Endothelial cell of umbilical vein (primary cell): ENCODE results near the gene ARFIP1.

Experiments used
- EZH2 ChIP-seq: IDR thresholded peaks from 2 replicates; pipeline ENCODE4 v1.6.1; 2012; ENCODE audit warnings: borderline replicate concordance, low read depth, mild to moderate bottlenecking, moderate library complexity, low read length, inconsistent platforms; ENCODE audit not compliant: severe bottlenecking
- MYC ChIP-seq: IDR thresholded peaks from one replicate; pipeline ENCODE4 v1.6.1; 2011; ENCODE audit warnings: mild to moderate bottlenecking, low read depth, low read length
- POLR2AphosphoS5 ChIP-seq: IDR thresholded peaks from 2 replicates; pipeline ENCODE4 v1.6.1; 2012; ENCODE audit warnings: low read depth, mild to moderate bottlenecking, control low read depth, low read length, moderate library complexity; ENCODE audit not compliant: insufficient read depth
- TF ChIP-seq, protein P1 (sequence below), 2 donors: IDR thresholded peaks; 1 replicate in 1 of 2; 2 replicates in 1 of 2; pipeline ENCODE4 v1.5.1; 2011; ENCODE audit warnings: low read length in 2 of 2, mild to moderate bottlenecking in 2 of 2, moderate library complexity in 2 of 2, control low read depth in 1 of 2, inconsistent platforms in 1 of 2, low read depth in 1 of 2; ENCODE audit not compliant: insufficient read depth in 1 of 2; ENCODE audit errors: extremely low read depth in 1 of 2
- TF ChIP-seq, protein P2 (sequence below): IDR thresholded peaks from 2 replicates; pipeline ENCODE4 v1.6.1; 2011; ENCODE audit not compliant: insufficient read depth, insufficient read length

DNA sequence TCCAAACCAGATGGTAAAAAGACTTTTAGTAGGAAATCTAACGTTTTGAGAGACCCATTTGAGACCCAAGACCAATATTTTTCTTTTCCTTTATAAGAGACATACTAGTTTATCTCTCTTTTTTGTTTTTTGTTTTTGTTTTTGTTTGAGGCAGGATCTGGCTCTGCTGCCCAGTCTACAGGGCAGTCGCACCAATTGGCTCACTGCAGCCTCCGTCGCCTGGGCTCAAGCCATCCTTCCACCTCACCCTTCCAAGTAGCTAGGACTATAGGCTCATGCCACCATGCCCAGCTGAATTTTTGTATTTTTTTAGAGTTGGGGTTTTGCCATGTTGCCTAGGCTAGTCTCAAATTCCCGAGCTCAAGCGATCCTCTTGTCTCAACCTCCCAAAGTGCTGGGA, 79.2 kb downstream of the ARFIP1 start:
- TF ChIP-seq EZH2: no peak
- TF ChIP-seq MYC: no peak
- TF ChIP-seq, protein P1, sequence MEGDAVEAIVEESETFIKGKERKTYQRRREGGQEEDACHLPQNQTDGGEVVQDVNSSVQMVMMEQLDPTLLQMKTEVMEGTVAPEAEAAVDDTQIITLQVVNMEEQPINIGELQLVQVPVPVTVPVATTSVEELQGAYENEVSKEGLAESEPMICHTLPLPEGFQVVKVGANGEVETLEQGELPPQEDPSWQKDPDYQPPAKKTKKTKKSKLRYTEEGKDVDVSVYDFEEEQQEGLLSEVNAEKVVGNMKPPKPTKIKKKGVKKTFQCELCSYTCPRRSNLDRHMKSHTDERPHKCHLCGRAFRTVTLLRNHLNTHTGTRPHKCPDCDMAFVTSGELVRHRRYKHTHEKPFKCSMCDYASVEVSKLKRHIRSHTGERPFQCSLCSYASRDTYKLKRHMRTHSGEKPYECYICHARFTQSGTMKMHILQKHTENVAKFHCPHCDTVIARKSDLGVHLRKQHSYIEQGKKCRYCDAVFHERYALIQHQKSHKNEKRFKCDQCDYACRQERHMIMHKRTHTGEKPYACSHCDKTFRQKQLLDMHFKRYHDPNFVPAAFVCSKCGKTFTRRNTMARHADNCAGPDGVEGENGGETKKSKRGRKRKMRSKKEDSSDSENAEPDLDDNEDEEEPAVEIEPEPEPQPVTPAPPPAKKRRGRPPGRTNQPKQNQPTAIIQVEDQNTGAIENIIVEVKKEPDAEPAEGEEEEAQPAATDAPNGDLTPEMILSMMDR (IDR thresholded peaks at IDR 0.05; ENCODE audit: extremely low read depth in 1 of 2, insufficient read depth in 1 of 2, low read depth in 1 of 2, low read length in 2 of 2): no peak
- no peak for TF ChIP-seq POLR2AphosphoS5
- TF ChIP-seq, protein P2, sequence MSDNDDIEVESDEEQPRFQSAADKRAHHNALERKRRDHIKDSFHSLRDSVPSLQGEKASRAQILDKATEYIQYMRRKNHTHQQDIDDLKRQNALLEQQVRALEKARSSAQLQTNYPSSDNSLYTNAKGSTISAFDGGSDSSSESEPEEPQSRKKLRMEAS: no peak
